K562 (cell line): ENCODE results near the gene PSMB11. TPM values are rescaled to one million over a fixed set of nuclear protein-coding genes. Genes with fewer than 3 reads are reported as not detected.

Experiments
- ATAC-seq: fragments of 200-7000 bp; cut with Tn5 transposase; 3 replicates; pipeline ENCODE4 v1.9.1; 2020; ENCODE audit warnings: moderate library complexity
- BruUV-seq: library from RNA; stranded (reverse); fragments of 400-500 nt; replicated peaks from 2 replicates; lab custom pipeline; 2021; lab: Mats Ljungman, UMichigan
- CTCF ChIA-PET: fragments of 300-600 bp; formaldehyde crosslinking; extraction: SDS; loops from one replicate; lab custom pipeline; 2021; ENCODE audit warnings: low intra/inter-chr PET ratio; lab: Yijun Ruan, JAX
- POLR2A ChIA-PET: fragments of 300-600, 350-650 bp; sonication (Branson Sonifier 250); formaldehyde crosslinking; extraction: SDS; loops from one replicate; lab custom pipeline; 2021; ENCODE audit warnings: antibody characterized with exemption, inconsistent platforms; lab: Yijun Ruan, JAX
- DNase-seq, 4 experiments: peaks; one replicate each; pipeline versions ENCODE4 v3.0.0 to v3.0.0-alpha.2; 2011 to 2018; ENCODE audit warnings: low spot score in 3 of 4, mixed read lengths in 3 of 4; ENCODE audit errors: extremely low read depth in 1 of 4
- FAIRE-seq: peaks from 2 replicates; lab custom pipeline; 2011; peaks lifted over from hg19 to GRCh38; lab: Jason Lieb, UNC
- H2AFZ ChIP-seq: 2 replicates; pipeline ENCODE4 v1.6.0; 2011; ENCODE audit warnings: low read depth, low read length, control low read depth, inconsistent platforms
- H3K27ac ChIP-seq: fragments of 200-600 bp; 3 replicates; pipeline ENCODE4 v1.8.0; 2011; ENCODE audit warnings: low read depth, mild to moderate bottlenecking, control low read depth, inconsistent platforms, low read length, moderate library complexity, mixed read lengths; ENCODE audit errors: extremely low read depth
- H3K27me3 ChIP-seq, 2 experiments: fragments of 300-600 bp in 1 of 2; 2 replicates in 1 of 2; 3 replicates in 1 of 2; pipeline versions ENCODE4 v1.6.0 to v1.8.0; 2011; ENCODE audit warnings: inconsistent platforms in 2 of 2, low read length in 2 of 2, mild to moderate bottlenecking in 1 of 2, mixed read lengths in 1 of 2, moderate library complexity in 1 of 2; ENCODE audit not compliant: control insufficient read depth in 2 of 2, insufficient read depth in 2 of 2
- H3K36me3 ChIP-seq: fragments of 300-600 bp; 3 replicates; pipeline ENCODE4 v1.8.0; 2011; ENCODE audit warnings: mild to moderate bottlenecking, low read length, inconsistent platforms; ENCODE audit not compliant: control insufficient read depth, insufficient read depth
- H3K4me1 ChIP-seq, 2 experiments: fragments of 200-600 bp in 1 of 2; replicated peaks in 1 of 2; 2 replicates in 1 of 2; 3 replicates in 1 of 2; pipeline versions ENCODE4 v1.5.1 to v1.8.0; 2011; ENCODE audit warnings: inconsistent platforms in 2 of 2, low read length in 2 of 2, mild to moderate bottlenecking in 1 of 2, mixed read lengths in 1 of 2, moderate library complexity in 1 of 2; ENCODE audit not compliant: control insufficient read depth in 2 of 2, insufficient read depth in 2 of 2
- H3K4me2 ChIP-seq: 2 replicates; pipeline ENCODE4 v1.6.1; 2011; ENCODE audit warnings: low read length, control low read depth, inconsistent platforms, mixed read lengths; ENCODE audit not compliant: insufficient read depth
- H3K4me3 ChIP-seq: fragments of 200-600 bp; sonication (generic), shearing (Covaris generic); 2 replicates; pipeline ENCODE4 v1.5.1; 2016; ENCODE audit warnings: control low read depth, inconsistent platforms
- H3K79me2 ChIP-seq: fragments of 200-600 bp; 3 replicates; pipeline ENCODE4 v1.8.0; 2011; ENCODE audit warnings: low read length, inconsistent platforms; ENCODE audit not compliant: control insufficient read depth, insufficient read depth
- H3K9ac ChIP-seq, 2 experiments: 2 replicates each; pipeline versions ENCODE4 v1.6.0 to v1.6.1; 2011; ENCODE audit warnings: low read depth in 2 of 2, low read length in 2 of 2, control low read depth in 1 of 2, inconsistent platforms in 1 of 2, mild to moderate bottlenecking in 1 of 2, mixed read lengths in 1 of 2; ENCODE audit not compliant: insufficient read depth in 1 of 2
- H3K9me1 ChIP-seq: one replicate; pipeline ENCODE4 v1.6.0; 2011; ENCODE audit warnings: inconsistent platforms, mild to moderate bottlenecking, low read length, moderate library complexity; ENCODE audit not compliant: control insufficient read depth, insufficient read depth
- H3K9me3 ChIP-seq: replicated peaks from 2 replicates; pipeline ENCODE4 v1.5.1; 2011; ENCODE audit warnings: low read depth, low read length, inconsistent platforms; ENCODE audit not compliant: control insufficient read depth, insufficient read depth
- H4K20me1 ChIP-seq: replicated peaks from 2 replicates; pipeline ENCODE4 v1.6.1; 2011; ENCODE audit warnings: low read length, inconsistent platforms, mixed read lengths; ENCODE audit not compliant: control insufficient read depth, insufficient read depth
- MTF1 ChIP-seq: fragments of 250-450 bp; sonication (Bioruptor Pico); IDR thresholded peaks from 2 replicates; pipeline ENCODE4 v1.9.0; 2021; ENCODE audit warnings: moderate library complexity, mild to moderate bottlenecking, inconsistent platforms, borderline replicate concordance
- SRSF3 ChIP-seq: fragments of 200-400 bp; formaldehyde crosslinking; IDR thresholded peaks from 2 replicates; pipeline ENCODE4 v1.6.1; 2016; ENCODE audit warnings: mild to moderate bottlenecking, low read length, moderate library complexity; ENCODE audit not compliant: insufficient read depth
- THAP12 ChIP-seq: fragments of 250-450 bp; sonication (Bioruptor Pico); IDR thresholded peaks from 2 replicates; pipeline ENCODE4 v1.9.0; 2021; ENCODE audit warnings: mild to moderate bottlenecking, inconsistent platforms
- ZC3H8 ChIP-seq: fragments of 450-650 bp; IDR thresholded peaks from 2 replicates; pipeline ENCODE4 v1.6.1; 2017
- WGBS: fragments of 100-300 bp; shearing (Covaris generic); methylation state at CpG from one replicate; pipeline ENCODE4 v1.1.6; 2016; ENCODE audit warnings: low coverage, mixed read lengths; ENCODE audit not compliant: insufficient coverage; ENCODE audit errors: missing lambda C conversion rate; 5-methylcytosine and 5-hydroxymethylcytosine counted together
- in situ Hi-C: fragments of 300-500 bp; cut with MboI; formaldehyde crosslinking; loops from 4 replicates; pipeline ENCODE4 v1.15.0; 2018; ENCODE audit warnings: inconsistent platforms, mixed read lengths
- intact Hi-C: fragments of 100-400 bp; cut with micrococcal nuclease; formaldehyde crosslinking; loops from 2 replicates; pipeline ENCODE4 v1.14.2; 2022
- polyA plus RNA-seq, 8 experiments: library from polyadenylated mRNA; depleted of rRNA in 4 of 8; stranded (reverse) in 5 of 8; unstranded in 3 of 8; fragments of >200 nt; fragmentation: Nextera tagmentation in 2 of 8; fragmentation: Illumina TruSeq in 1 of 8; extraction: Ambion mirVana in 2 of 8; extraction: Trizol in 1 of 8; gene quantifications; 2 replicates each; pipeline versions ENCODE4 v1.2.1 to v1.2.3, GENCODE V29; 2011 to 2014; ENCODE audit warnings: inconsistent platforms in 1 of 8, missing spikeins in 1 of 8
- total RNA-seq, 7 experiments: library from RNA; depleted of rRNA in 6 of 7; stranded (reverse); fragments of >200 nt in 6 of 7; fragmentation: Illumina TruSeq in 2 of 7; extraction: Trizol in 2 of 7; gene quantifications; 2 replicates each; pipeline versions ENCODE4 v1.2.1 to v1.2.3, GENCODE V29; 2011 to 2021; ENCODE audit warnings: low replicate concordance in 1 of 7

The PSMB11 gene
- total and polyA plus RNA-seq, 9 of the 15 experiments (the other 6 are each of a cell fraction or from before 2014, with no cell fraction given): not detected

GRCh38 chr14:23047034-23047634 lies 5.1 kb downstream of the PSMB11 start:
- no peak for ATAC-seq
- H3K27ac ChIP-seq: no peak overlapping the region
- H3K9me1 ChIP-seq: no peaks in the 10 kb centered on the region
- no peaks in the 10 kb centered on the region for H4K20me1 ChIP-seq
- DNase-seq: no peak
- no peak overlapping the region for H3K4me3 ChIP-seq
- TF ChIP-seq THAP12: no peak
- no peak for TF ChIP-seq SRSF3
- no peak for TF ChIP-seq ZC3H8
- no peak for TF ChIP-seq MTF1 (CRISPR knock-in tag)
- intact Hi-C loops (no loop called here), in situ Hi-C loops (no loop called here)
- no peak overlapping the region for H2AFZ ChIP-seq
- H3K9me3 ChIP-seq: no peaks in the 10 kb centered on the region
- H3K36me3 ChIP-seq: peaks cover 3% of the 10 kb centered on the region; the same call in 1 of the 3 replicates
- 0 out of 4 replicates have a peak overlapping the region, but pooled peaks of 1 of the 2 experiments have one; percentile 15 for H3K9ac ChIP-seq
- 52% methylated on average over 6 of the region's 6 CpGs for WGBS
- ChIA-PET POLR2A (interaction anchor here (0.6 kb wide), 1 partner anchor 13 kb away, joined by 5 read pairs; the partner anchor contains the start of gene PSMB5), CTCF (no interaction called here)
- no peaks in the 10 kb centered on the region for H3K27me3 ChIP-seq
- no peaks in the 10 kb centered on the region for H3K79me2 ChIP-seq
- BruUV-seq: no TSS peak
- H3K4me1 ChIP-seq: peaks cover 15 to 33% of the 10 kb centered on the region in 2 experiments
- H3K4me2 ChIP-seq: no peak overlapping the region
- no peak for FAIRE-seq
